WTC11 (cell line): ENCODE measurements around the gene GJD4. TPM values are rescaled to one million over a fixed set of nuclear protein-coding genes. Genes with fewer than 3 reads are reported as not detected.

ENCODE experiments used
- ATAC-seq: fragments of 200-7000 bp; cut with Tn5 transposase; 2 replicates; pipeline ENCODE4 v1.10.0; 2021; ENCODE audit warnings: mild to moderate bottlenecking, moderate library complexity
- CTCF ChIA-PET: fragments of 300-600 bp; sonication (Branson Sonifier 250); formaldehyde crosslinking; loops from one replicate; lab custom pipeline; 2021; ENCODE audit warnings: antibody characterized with exemption; lab: Charles Lee
- POLR2A ChIA-PET: fragments of 350-600 bp; sonication (Branson Sonifier 250); formaldehyde crosslinking; loops from one replicate; lab custom pipeline; 2021; ENCODE audit warnings: antibody characterized with exemption; lab: Charles Lee
- DNase-seq: peaks from one replicate; pipeline ENCODE4 v3.0.0; 2021; ENCODE audit warnings: low spot score
- H3K27ac Mint-ChIP-seq: 2 replicates; pipeline ENCODE4 v1.8.0; 2021; ENCODE audit warnings: mixed read lengths
- H3K27me3 Mint-ChIP-seq: 2 replicates; pipeline ENCODE4 v1.8.0; 2021; ENCODE audit warnings: low read depth, mild to moderate bottlenecking, moderate library complexity, mixed read lengths
- H3K36me3 Mint-ChIP-seq: 2 replicates; pipeline ENCODE4 v1.8.0; 2021; ENCODE audit warnings: mixed read lengths
- H3K4me1 Mint-ChIP-seq: 2 replicates; pipeline ENCODE4 v1.8.0; 2022; ENCODE audit warnings: mixed read lengths
- H3K4me3 Mint-ChIP-seq: 2 replicates; pipeline ENCODE4 v1.8.0; 2021; ENCODE audit warnings: mild to moderate bottlenecking, moderate library complexity, mixed read lengths
- H3K9me3 Mint-ChIP-seq: 2 replicates; pipeline ENCODE4 v1.8.0; 2021; ENCODE audit warnings: mixed read lengths
- ATF6 ChIP-seq: sonication (generic); formaldehyde crosslinking; IDR thresholded peaks from 2 replicates; pipeline ENCODE4 v1.8.1; 2023; ENCODE audit warnings: mild to moderate bottlenecking, missing genetic modification reagents
- FOXJ3 ChIP-seq: sonication (generic); formaldehyde crosslinking; IDR thresholded peaks from 2 replicates; pipeline ENCODE4 v1.9.0; 2021; ENCODE audit warnings: missing genetic modification reagents, mild to moderate bottlenecking, borderline replicate concordance
- FOXP1 ChIP-seq: sonication (generic); formaldehyde crosslinking; IDR thresholded peaks from 2 replicates; pipeline ENCODE4 v1.8.0; 2022; ENCODE audit warnings: missing genetic modification reagents, mild to moderate bottlenecking, moderate library complexity, borderline replicate concordance
- GABPB1 ChIP-seq: sonication (generic); formaldehyde crosslinking; IDR thresholded peaks from 2 replicates; pipeline ENCODE4 v1.8.1; 2023; ENCODE audit warnings: mild to moderate bottlenecking, missing genetic modification reagents
- JUN ChIP-seq: sonication (generic); formaldehyde crosslinking; IDR thresholded peaks from 2 replicates; pipeline ENCODE4 v1.8.0; 2023; ENCODE audit warnings: mild to moderate bottlenecking, missing genetic modification reagents
- KAT7 ChIP-seq: sonication (generic); formaldehyde crosslinking; IDR thresholded peaks from 2 replicates; pipeline ENCODE4 v1.8.1; 2023; ENCODE audit warnings: missing genetic modification reagents, mild to moderate bottlenecking, borderline replicate concordance
- NR1H2 ChIP-seq: sonication (generic); formaldehyde crosslinking; IDR thresholded peaks from 2 replicates; pipeline ENCODE4 v1.9.0; 2021; ENCODE audit warnings: mild to moderate bottlenecking, moderate library complexity, missing genetic modification reagents
- PRDM15 ChIP-seq: sonication (generic); formaldehyde crosslinking; IDR thresholded peaks from 2 replicates; pipeline ENCODE4 v1.8.0; 2022; ENCODE audit warnings: missing genetic modification reagents
- RELA ChIP-seq: sonication (generic); formaldehyde crosslinking; IDR thresholded peaks from 2 replicates; pipeline ENCODE4 v1.8.1; 2022; ENCODE audit warnings: missing genetic modification reagents, mild to moderate bottlenecking, borderline replicate concordance
- RORB ChIP-seq: fragments of 250-450 bp; sonication (Bioruptor Pico); IDR thresholded peaks from 2 replicates; pipeline ENCODE4 v1.9.0; 2021; ENCODE audit warnings: mild to moderate bottlenecking
- SOX15 ChIP-seq: fragments of 250-450 bp; sonication (Bioruptor Pico); IDR thresholded peaks from 2 replicates; pipeline ENCODE4 v1.9.0; 2021; ENCODE audit warnings: mild to moderate bottlenecking
- TEAD1 ChIP-seq: sonication (generic); formaldehyde crosslinking; IDR thresholded peaks from 2 replicates; pipeline ENCODE4 v1.8.0; 2022; ENCODE audit warnings: mild to moderate bottlenecking, missing genetic modification reagents
- USF1 ChIP-seq: sonication (generic); formaldehyde crosslinking; IDR thresholded peaks from 2 replicates; pipeline ENCODE4 v1.8.0; 2022; ENCODE audit warnings: mild to moderate bottlenecking, missing genetic modification reagents
- ZBTB43 ChIP-seq: sonication (generic); formaldehyde crosslinking; IDR thresholded peaks from 2 replicates; pipeline ENCODE4 v1.8.1; 2023; ENCODE audit warnings: mild to moderate bottlenecking, missing genetic modification reagents
- ZNF423 ChIP-seq: fragments of 250-450 bp; sonication (Bioruptor Pico); IDR thresholded peaks from 2 replicates; pipeline ENCODE4 v2.1.2; 2022; ENCODE audit warnings: mild to moderate bottlenecking, moderate library complexity
- total RNA-seq: library from RNA; stranded (reverse); gene quantifications from 3 replicates; pipeline ENCODE4 v1.2.3, GENCODE V29; 2021
- TF ChIP-seq, protein P1 (sequence below): sonication (generic); formaldehyde crosslinking; IDR thresholded peaks from 2 replicates; pipeline ENCODE4 v1.8.1; 2022; ENCODE audit warnings: mild to moderate bottlenecking, missing genetic modification reagents, moderate library complexity, borderline replicate concordance
- TF ChIP-seq, protein P2 (sequence below): sonication (generic); formaldehyde crosslinking; IDR thresholded peaks from 2 replicates; pipeline ENCODE4 v1.8.0; 2023; ENCODE audit warnings: missing genetic modification reagents, mild to moderate bottlenecking, borderline replicate concordance

GJD4 gene
- total RNA-seq, 1 experiment from 2014 or later = not detected

GRCh38 chr10:35573796-35574195, 31.3 kb upstream of the GJD4 start:
- Mint-ChIP-seq H3K9me3 (peaks cover 8% of the 10 kb centered on the region), H3K4me1 (peaks cover 14% of the 10 kb centered on the region), H3K27me3 (no peaks in the 10 kb centered on the region), H3K36me3 (peaks cover 3% of the 10 kb centered on the region), H3K27ac (no peak overlapping the region), H3K4me3 (no peak overlapping the region)
- ATAC-seq (no peak), DNase-seq (no peak)
- POLR2A ChIA-PET = no interaction called here
- TF ChIP-seq, protein P1, sequence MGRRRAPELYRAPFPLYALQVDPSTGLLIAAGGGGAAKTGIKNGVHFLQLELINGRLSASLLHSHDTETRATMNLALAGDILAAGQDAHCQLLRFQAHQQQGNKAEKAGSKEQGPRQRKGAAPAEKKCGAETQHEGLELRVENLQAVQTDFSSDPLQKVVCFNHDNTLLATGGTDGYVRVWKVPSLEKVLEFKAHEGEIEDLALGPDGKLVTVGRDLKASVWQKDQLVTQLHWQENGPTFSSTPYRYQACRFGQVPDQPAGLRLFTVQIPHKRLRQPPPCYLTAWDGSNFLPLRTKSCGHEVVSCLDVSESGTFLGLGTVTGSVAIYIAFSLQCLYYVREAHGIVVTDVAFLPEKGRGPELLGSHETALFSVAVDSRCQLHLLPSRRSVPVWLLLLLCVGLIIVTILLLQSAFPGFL (CRISPR knock-in tag) = no peak
- TF ChIP-seq RORB (CRISPR knock-in tag) (no peak), JUN (CRISPR knock-in tag) (no peak), ZNF423 (CRISPR knock-in tag) (no peak), KAT7 (CRISPR knock-in tag) (no peak), NR1H2 (CRISPR knock-in tag) (no peak), GABPB1 (CRISPR knock-in tag) (no peak)
- TF ChIP-seq, protein P2, sequence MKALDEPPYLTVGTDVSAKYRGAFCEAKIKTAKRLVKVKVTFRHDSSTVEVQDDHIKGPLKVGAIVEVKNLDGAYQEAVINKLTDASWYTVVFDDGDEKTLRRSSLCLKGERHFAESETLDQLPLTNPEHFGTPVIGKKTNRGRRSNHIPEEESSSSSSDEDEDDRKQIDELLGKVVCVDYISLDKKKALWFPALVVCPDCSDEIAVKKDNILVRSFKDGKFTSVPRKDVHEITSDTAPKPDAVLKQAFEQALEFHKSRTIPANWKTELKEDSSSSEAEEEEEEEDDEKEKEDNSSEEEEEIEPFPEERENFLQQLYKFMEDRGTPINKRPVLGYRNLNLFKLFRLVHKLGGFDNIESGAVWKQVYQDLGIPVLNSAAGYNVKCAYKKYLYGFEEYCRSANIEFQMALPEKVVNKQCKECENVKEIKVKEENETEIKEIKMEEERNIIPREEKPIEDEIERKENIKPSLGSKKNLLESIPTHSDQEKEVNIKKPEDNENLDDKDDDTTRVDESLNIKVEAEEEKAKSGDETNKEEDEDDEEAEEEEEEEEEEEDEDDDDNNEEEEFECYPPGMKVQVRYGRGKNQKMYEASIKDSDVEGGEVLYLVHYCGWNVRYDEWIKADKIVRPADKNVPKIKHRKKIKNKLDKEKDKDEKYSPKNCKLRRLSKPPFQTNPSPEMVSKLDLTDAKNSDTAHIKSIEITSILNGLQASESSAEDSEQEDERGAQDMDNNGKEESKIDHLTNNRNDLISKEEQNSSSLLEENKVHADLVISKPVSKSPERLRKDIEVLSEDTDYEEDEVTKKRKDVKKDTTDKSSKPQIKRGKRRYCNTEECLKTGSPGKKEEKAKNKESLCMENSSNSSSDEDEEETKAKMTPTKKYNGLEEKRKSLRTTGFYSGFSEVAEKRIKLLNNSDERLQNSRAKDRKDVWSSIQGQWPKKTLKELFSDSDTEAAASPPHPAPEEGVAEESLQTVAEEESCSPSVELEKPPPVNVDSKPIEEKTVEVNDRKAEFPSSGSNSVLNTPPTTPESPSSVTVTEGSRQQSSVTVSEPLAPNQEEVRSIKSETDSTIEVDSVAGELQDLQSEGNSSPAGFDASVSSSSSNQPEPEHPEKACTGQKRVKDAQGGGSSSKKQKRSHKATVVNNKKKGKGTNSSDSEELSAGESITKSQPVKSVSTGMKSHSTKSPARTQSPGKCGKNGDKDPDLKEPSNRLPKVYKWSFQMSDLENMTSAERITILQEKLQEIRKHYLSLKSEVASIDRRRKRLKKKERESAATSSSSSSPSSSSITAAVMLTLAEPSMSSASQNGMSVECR (CRISPR knock-in tag) = no peak
- CTCF ChIA-PET = interaction anchor here (1.2 to 2.7 kb wide), 8 partner anchors 10 to 1206 kb away, joined by 3 to 28 read pairs (median 6); no protein-coding TSS in a partner anchor

GRCh38 chr10:35574924-35575352, 30.2 kb upstream of the GJD4 start:
- H3K4me3 Mint-ChIP-seq = no peak overlapping the region
- H3K27ac Mint-ChIP-seq = no peak overlapping the region
- ATAC-seq = peak; percentile 73
- H3K36me3 Mint-ChIP-seq = peaks cover 3% of the 10 kb centered on the region
- no peaks in the 10 kb centered on the region for H3K27me3 Mint-ChIP-seq
- no peak for TF ChIP-seq PRDM15 (CRISPR knock-in tag)
- peak; percentile 84 for TF ChIP-seq ZNF423 (CRISPR knock-in tag)
- peaks cover 8% of the 10 kb centered on the region for H3K9me3 Mint-ChIP-seq
- ChIA-PET POLR2A (no interaction called here), CTCF (interaction anchor here (0.6 to 2.7 kb wide), 21 partner anchors 9 to 1205 kb away, joined by 3 to 28 read pairs (median 5); no protein-coding TSS in a partner anchor)
- peaks cover 14% of the 10 kb centered on the region for H3K4me1 Mint-ChIP-seq
- DNase-seq = peak; percentile 55

GRCh38 chr10:35575640-35576039, 29.5 kb upstream of the GJD4 start:
- DNase-seq (no peak), ATAC-seq (no peak)
- CTCF ChIA-PET = interaction anchor here (1.6 to 2.7 kb wide), 4 partner anchors 12 to 70 kb away, joined by 7 to 28 read pairs (median 14); no protein-coding TSS in a partner anchor
- H3K27me3 Mint-ChIP-seq = no peaks in the 10 kb centered on the region
- peaks cover 8% of the 10 kb centered on the region for H3K9me3 Mint-ChIP-seq
- POLR2A ChIA-PET = no interaction called here
- H3K4me3 Mint-ChIP-seq = no peak overlapping the region
- H3K36me3 Mint-ChIP-seq = peaks cover 3% of the 10 kb centered on the region
- no peak overlapping the region for H3K27ac Mint-ChIP-seq
- peaks cover 14% of the 10 kb centered on the region for H3K4me1 Mint-ChIP-seq
- TF ChIP-seq TEAD1 (CRISPR knock-in tag) = no peak
- no peak for TF ChIP-seq USF1
- TF ChIP-seq ZBTB43 (CRISPR knock-in tag) = no peak
- TF ChIP-seq SOX15 (CRISPR knock-in tag) = no peak
- TF ChIP-seq RELA (CRISPR knock-in tag) = no peak
- TF ChIP-seq FOXJ3 (CRISPR knock-in tag) = no peak
- no peak for TF ChIP-seq ATF6 (CRISPR knock-in tag)
- no peak for TF ChIP-seq RORB (CRISPR knock-in tag)
- no peak for TF ChIP-seq FOXP1 (CRISPR knock-in tag)
